GM18867 (cell line): ENCODE data around the gene VWA1.
"Not testable (repeated sequence)": the region's sequence is repeated elsewhere in the genome, so short reads cannot be mapped to it uniquely, and the experiment has no call there.

Source experiments
- ATAC-seq: cut with Tn5 transposase; IDR thresholded peaks from one replicate; pipeline ENCODE4 v1.9.1; 2021; ENCODE audit warnings: mild to moderate bottlenecking, moderate library complexity; ENCODE audit not compliant: unreplicated experiment

VWA1 gene

DNA sequence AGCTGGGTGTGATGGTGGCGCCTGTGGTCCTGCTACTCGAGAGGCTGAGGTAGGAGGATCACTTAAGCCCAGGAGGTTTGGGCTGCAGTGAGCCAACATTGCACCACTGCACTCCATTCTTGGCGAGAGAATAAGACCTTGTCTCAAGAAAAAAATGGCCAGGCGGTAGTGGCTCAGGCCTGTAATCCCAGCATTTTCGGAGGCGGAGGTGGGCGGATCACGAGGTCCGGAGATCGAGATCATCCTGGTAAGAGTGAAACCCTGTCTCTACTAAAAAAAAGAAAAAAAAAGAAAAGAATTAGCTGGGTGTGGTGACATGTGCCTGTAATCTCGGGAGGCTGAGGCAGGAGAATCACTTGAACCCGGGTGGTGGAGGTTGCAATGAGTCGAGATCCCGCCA, 47.4 kb downstream of the VWA1 start:
- ATAC-seq = no peak

DNA sequence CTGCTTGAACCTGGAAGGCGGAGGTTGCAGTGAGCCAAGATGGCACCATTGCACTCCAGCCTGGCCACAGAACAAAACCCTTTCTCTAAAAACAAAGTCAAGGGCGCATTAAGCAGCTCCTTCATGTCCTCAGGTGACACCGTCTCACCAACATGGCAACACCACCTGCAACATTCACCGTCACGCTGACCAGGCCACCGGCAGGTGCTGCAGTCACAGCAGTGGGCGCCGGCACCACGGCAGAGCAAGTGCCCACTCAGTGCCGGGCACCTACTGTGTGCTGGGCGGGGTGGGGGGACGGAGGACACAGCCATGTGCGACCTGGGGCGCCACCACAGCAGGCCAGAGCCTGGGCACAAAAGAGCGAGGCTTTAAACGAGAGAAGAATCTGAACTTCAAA, 48.2 kb downstream of the VWA1 start:
- no peak for ATAC-seq

DNA sequence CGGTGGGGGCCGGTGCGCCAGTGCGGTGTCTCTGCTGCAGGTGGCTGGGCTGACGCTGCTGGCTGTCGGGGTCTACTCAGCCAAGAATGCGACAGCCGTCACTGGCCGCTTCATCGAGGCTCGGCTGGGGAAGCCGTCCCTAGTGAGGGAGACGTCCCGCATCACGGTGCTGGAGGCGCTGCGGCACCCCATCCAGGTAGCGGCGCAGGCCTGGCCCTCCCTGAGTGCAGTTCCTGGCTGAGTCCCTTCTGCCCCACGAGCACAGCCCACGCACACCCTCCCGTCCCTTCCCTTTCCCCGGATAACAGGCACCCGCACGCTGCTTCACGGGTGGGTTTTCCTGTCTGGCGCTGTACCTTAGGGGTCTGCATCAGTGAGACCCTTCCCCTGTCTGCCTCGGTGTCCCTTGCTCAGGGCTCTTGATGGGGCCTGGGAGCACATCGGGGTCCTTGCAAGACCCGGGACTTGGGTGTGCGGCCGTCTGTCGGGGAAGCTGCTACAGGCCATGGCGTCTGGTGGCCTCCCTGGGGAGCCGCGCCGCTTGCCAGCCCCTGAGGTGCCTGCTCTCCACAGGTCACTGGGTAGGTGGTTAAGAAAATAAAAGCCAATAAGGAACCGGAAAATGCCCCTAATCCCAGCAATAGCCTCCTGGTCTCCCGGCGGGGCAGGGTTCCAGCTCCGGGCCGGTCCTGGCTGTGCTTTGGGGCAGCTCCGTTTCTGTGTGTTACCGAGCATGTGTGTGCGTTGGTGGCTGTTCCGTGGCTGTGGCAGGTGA, 49.7 kb downstream of the VWA1 start:
- not testable (repeated sequence) for ATAC-seq

DNA sequence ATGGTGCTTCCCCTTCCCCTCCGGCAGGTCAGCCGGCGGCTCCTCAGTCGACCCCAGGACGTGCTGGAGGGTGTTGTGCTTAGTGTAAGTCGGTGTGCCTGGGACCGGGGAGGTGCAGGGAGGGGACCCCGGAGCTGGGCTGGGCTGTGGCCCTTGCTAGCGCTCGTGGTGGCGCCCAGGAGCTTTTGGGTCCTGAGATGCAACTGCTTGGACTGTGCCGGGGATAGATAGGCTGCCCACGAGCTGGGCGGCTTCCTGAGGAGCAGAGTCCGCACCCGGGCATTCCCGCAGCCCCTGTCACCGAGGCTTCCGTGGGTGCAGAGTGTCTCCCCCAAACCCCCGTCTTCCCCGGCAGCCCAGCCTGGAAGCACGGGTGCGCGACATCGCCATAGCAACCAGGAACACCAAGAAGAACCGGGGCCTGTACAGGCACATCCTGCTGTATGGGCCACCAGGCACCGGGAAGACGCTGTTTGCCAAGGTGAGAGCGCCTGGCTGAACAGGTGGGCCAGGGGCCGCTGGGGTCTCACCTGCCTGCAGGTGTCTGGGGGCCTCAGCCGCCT, 50.3 kb downstream of the VWA1 start:
- not testable (repeated sequence) for ATAC-seq

DNA sequence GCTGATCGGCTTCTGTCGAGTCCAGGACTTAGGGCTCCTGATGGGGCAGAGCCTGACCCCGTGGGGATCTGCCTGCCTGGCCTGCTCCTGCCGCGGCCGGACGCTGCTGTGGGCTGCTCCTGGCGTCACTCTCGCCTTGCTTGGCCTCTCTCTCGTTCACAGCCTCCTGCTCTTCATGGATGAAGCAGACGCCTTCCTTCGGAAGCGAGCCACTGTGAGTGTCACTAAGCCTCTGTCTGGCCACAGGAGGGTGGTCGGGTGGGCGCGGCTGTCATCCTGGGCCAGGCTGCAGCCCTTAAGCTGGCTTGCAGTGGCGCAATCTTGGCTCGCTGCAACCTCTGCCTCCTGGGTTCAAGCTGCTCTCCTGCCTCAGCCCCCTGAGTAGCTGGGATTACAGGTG, 52.2 kb downstream of the VWA1 start:
- ATAC-seq = no peak

DNA sequence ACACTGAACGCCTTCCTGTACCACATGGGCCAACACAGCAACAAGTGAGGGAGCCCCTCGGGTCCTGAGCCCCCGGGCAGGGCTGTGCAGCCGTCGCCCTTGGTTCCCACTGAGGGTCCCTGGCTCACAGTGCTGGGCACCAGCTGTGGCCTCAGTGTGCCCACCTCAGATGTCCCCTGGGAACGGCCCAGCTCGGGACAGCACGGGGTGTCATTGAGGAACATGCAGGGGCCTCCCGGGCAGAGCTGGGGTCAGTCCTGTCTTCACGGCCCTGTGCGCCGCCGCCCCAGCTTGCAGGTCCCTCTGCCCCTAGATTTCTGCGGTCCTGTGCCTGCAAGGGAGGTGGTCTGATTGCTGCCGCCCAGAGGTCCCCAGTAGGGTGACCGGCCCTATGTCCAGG, 53.7 kb downstream of the VWA1 start:
- ATAC-seq = no peak

DNA sequence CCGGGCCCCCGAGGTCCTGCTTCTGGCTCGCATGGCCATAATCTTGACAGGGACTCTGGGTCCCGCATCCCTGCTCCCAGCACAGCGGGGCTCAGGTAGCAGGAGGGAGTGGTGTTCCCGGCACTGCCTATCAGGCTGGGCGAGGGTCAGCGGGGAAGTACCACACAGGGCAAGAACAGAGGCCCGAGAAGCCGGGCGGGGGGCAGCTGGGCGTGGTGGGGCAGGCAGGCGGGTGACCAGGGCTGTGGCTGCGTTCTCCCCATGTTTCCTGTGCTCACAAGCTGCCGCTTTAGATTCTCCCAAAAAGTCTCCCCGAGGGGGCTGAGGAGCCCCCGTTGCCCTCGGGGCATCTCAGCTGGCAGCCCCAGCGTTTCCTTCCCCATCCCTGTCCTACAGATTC, 54.4 kb downstream of the VWA1 start:
- no peak for ATAC-seq

DNA sequence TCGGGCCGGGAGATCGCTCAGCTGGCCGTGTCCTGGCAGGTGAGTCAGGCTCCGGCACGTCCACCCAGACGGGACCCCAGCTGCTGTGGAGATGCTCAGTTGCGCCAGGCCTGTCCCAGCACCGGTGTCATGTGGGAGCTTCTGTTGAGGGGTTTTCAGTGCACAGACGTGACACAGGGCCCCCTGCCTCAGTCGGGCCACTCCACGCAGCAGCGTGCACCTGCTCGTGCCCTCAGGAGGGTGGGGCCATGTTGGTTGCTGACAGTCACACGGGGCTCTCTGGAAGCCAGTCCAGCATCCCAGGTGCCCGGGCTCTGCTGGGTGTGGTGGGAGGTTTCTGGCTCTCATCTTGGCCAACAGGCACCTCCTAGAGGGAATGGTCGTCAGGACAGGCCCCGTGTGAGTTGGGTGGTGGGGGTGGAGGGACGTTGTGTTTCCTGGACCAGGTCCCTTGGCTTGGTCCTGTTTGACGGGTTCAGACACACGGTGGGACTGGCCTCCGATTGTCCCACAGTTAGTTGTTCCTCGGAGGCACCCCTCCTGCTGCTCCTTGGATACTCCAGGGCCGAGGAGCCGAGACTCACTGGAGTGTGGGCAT, 55.2 kb downstream of the VWA1 start:
- no peak for ATAC-seq

DNA sequence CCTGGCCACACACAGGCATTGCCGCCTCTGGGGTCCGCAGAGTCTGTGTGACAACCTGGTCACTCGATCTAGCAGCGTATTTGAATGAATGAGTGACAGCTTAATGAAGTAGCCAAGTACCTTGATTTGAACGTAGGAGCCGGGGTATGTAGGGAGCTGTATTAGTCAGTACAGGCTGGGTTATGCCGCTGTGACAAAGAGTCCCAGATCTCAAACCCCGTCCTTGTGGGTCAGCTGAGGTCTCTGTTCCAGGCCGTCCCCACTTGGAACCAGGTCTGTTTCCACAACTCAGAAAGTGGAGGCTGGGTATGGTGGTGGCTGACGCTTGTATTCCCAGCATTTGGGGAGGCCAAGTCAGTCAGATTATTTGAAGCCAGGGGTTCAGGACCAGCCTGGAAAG, 56.1 kb downstream of the VWA1 start:
- ATAC-seq = no peak
